ENCODE measurements around the gene TEX14. TPM values are rescaled to one million over a fixed set of nuclear protein-coding genes. Genes with fewer than 3 reads are reported as not detected.

TEX14 gene
- total RNA-seq, 6 experiments from 2014 or later = 0.04 to 0.12 (median 0.09) TPM; not detected in 3

DNA sequence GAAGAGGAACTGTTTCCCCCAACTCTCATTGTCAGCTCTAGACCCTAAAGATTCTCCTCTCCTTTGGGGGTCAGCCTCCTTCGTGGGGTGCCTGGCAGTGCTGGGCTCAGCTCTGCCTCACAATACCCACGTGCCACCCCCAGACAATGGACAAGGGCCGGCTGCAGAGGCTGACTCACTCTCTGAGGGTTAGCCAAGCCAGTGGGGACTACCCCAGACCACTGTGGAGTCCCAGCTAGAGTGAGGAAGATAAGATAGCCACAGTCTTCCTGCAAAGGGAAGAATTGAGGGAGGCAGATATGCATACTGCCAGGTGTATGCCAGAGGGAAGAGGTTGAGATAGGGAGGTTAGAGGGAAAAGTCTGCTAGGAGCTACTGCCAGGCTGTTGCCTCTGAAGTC lies 163.9 kb downstream of the TEX14 start:
- Histone ChIP-seq H3K27ac (peak overlapping the region in 2 of 3 donors; percentile 7 to 60), H3K27me3 (no peaks in the 10 kb centered on the region), H3K4me1 (peaks cover 0 to 37% (median 2%) of the 10 kb centered on the region in 4 donors), H3K9me3 (no peaks in the 10 kb centered on the region), H3K36me3 (no peaks in the 10 kb centered on the region), H3K4me3 (no peak overlapping the region)
- TF ChIP-seq POLR2A (IDR thresholded peaks at IDR 0.05) = no peak
- TF ChIP-seq, protein P1, sequence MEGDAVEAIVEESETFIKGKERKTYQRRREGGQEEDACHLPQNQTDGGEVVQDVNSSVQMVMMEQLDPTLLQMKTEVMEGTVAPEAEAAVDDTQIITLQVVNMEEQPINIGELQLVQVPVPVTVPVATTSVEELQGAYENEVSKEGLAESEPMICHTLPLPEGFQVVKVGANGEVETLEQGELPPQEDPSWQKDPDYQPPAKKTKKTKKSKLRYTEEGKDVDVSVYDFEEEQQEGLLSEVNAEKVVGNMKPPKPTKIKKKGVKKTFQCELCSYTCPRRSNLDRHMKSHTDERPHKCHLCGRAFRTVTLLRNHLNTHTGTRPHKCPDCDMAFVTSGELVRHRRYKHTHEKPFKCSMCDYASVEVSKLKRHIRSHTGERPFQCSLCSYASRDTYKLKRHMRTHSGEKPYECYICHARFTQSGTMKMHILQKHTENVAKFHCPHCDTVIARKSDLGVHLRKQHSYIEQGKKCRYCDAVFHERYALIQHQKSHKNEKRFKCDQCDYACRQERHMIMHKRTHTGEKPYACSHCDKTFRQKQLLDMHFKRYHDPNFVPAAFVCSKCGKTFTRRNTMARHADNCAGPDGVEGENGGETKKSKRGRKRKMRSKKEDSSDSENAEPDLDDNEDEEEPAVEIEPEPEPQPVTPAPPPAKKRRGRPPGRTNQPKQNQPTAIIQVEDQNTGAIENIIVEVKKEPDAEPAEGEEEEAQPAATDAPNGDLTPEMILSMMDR (IDR thresholded peaks at IDR 0.05) = no peak
- DNase-seq (no peak), ATAC-seq (peak in 1 of 4 donors; percentile 7)
- intact Hi-C loops (cut with DNase I) = no loop called here
- 80% methylated on average over 1 of the region's 3 CpGs for WGBS (ENCODE audit: insufficient coverage, low coverage, low lambda C conversion rate, missing lambda C conversion rate)

DNA sequence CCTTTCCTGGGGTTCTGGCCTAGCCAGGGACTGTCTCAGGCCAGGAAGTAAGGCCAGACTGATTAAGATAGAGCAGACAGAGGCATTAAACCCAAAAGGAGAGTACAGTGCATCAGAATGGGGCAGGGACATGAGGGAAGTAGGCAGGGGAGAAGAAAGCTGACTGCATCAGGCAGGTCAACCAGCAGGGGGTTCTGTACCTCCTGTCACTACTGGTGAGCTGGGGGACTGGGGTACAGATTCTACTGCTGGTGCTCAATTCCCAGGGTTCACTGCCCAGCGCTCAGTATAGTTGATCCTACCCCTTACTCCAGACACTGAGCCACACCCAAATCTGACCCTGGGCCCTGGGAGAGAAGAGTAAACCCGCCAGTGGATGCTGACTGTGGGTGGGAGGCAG lies 164.5 kb downstream of the TEX14 start:
- peak overlapping the region in 2 of 3 donors; percentile 40 to 60 for H3K27ac ChIP-seq
- no peak for TF ChIP-seq POLR2A (IDR thresholded peaks at IDR 0.05)
- TF ChIP-seq, protein P1 (IDR thresholded peaks at IDR 0.05) = peak in 1 of 4 donors; percentile 5
- H3K9me3 ChIP-seq = no peaks in the 10 kb centered on the region
- intact Hi-C loops (cut with DNase I) = no loop called here
- H3K4me3 ChIP-seq = no peak overlapping the region
- H3K4me1 ChIP-seq = peaks cover 0 to 31% (median under 1%) of the 10 kb centered on the region in 4 donors
- H3K36me3 ChIP-seq = peaks cover 0 to 4% (median 0%) of the 10 kb centered on the region in 4 donors
- no CpG with 5 or more reads among the region's 2 CpGs for WGBS (ENCODE audit: insufficient coverage, low coverage, low lambda C conversion rate, missing lambda C conversion rate)
- DNase-seq (no peak), ATAC-seq (no peak)
- H3K27me3 ChIP-seq = no peaks in the 10 kb centered on the region

GRCh38 chr17:58525239-58525638 lies 166.6 kb downstream of the TEX14 start:
- no peak for DNase-seq
- Histone ChIP-seq H3K4me1 (peaks cover 0 to 38% (median 0%) of the 10 kb centered on the region in 4 donors), H3K4me3 (peak overlapping the region in 1 of 3 donors; percentile 45)

GRCh38 chr17:58521680-58522079 lies 170.2 kb downstream of the TEX14 start:
- Histone ChIP-seq H3K4me1 (peaks cover 0 to 29% (median 0%) of the 10 kb centered on the region in 4 donors), H3K4me3 (no peak overlapping the region), H3K9me3 (no peaks in the 10 kb centered on the region), H3K27me3 (no peaks in the 10 kb centered on the region), H3K36me3 (peaks cover 0 to 11% (median 0%) of the 10 kb centered on the region in 4 donors), H3K27ac (no peak overlapping the region)
- 86% methylated on average over 4 of the region's 10 CpGs for WGBS (ENCODE audit: insufficient coverage, low coverage, low lambda C conversion rate, missing lambda C conversion rate)
- DNase-seq (no peak), ATAC-seq (no peak)
- no peak for TF ChIP-seq POLR2A (IDR thresholded peaks at IDR 0.05)
- TF ChIP-seq, protein P1 (IDR thresholded peaks at IDR 0.05) = no peak
- intact Hi-C loops (cut with DNase I) = no loop called here

More at GRCh38 chr17:58525239-58525638, 166.6 kb downstream of the TEX14 start:
- ATAC-seq = peak; percentile 40 to 49 (median 42)
- Histone ChIP-seq H3K27me3 (no peaks in the 10 kb centered on the region), H3K36me3 (peaks cover 0 to 11% (median 0%) of the 10 kb centered on the region in 4 donors), H3K27ac (peak overlapping the region; percentile 48 to 67 (median 50)), H3K9me3 (no peaks in the 10 kb centered on the region)
- TF ChIP-seq, protein P1 (IDR thresholded peaks at IDR 0.05) = no peak
- TF ChIP-seq POLR2A (IDR thresholded peaks at IDR 0.05) = no peak
- intact Hi-C loops (cut with DNase I) = no loop called here
- WGBS (ENCODE audit: insufficient coverage, low coverage, low lambda C conversion rate, missing lambda C conversion rate) = 27% methylated on average over 3 of the region's 3 CpGs
